HCT116 (cell line): ENCODE results near the gene CREB3L4. TPM values are rescaled to one million over a fixed set of nuclear protein-coding genes. Genes with fewer than 3 reads are reported as not detected.

Experiments used
- ATAC-seq: fragments of 200-7000 bp; cut with Tn5 transposase; 2 replicates; pipeline ENCODE4 v1.9.1; 2020; ENCODE audit warnings: mild to moderate bottlenecking, moderate library complexity
- BruUV-seq: library from RNA; stranded (reverse); fragments of 400-500 nt; replicated peaks from 2 replicates; lab custom pipeline; 2021; lab: Mats Ljungman, UMichigan
- CTCF ChIA-PET: fragments of 300-600 bp; sonication (Branson Sonifier 250); formaldehyde crosslinking; loops from one replicate; lab custom pipeline; 2021; ENCODE audit warnings: antibody characterized with exemption; lab: Charles Lee
- POLR2A ChIA-PET: fragments of 300-600, 350-600 bp; sonication (Branson Sonifier 250); formaldehyde crosslinking; loops from one replicate; lab custom pipeline; 2021; ENCODE audit warnings: antibody characterized with exemption; lab: Charles Lee
- RAD21 ChIA-PET, 2 experiments: fragments of 300-600 bp; sonication (Branson Sonifier 250); formaldehyde crosslinking; loops; one replicate each; lab custom pipeline; 2023; ENCODE audit warnings: low total read pairs in 2 of 2; ENCODE audit not compliant: uncharacterized antibody in 2 of 2, unreplicated experiment in 2 of 2, low non-redundant PET in 1 of 2; lab: Charles Lee
- DNase-seq: peaks from one replicate; pipeline ENCODE4 v3.0.0-alpha.2; 2010; ENCODE audit warnings: low read depth, low spot score
- H2AFZ ChIP-seq: fragments of 200-600 bp; shearing (Covaris generic), sonication (generic); 2 replicates; pipeline ENCODE4 v1.6.1; 2017; ENCODE audit warnings: low read depth, mixed run types, mixed read lengths, antibody characterized with exemption, low read length; ENCODE audit not compliant: poor library complexity, severe bottlenecking
- H3K27ac ChIP-seq: 2 replicates; pipeline ENCODE4 v1.5.1; 2012; ENCODE audit warnings: low read depth, low read length
- H3K27me3 ChIP-seq: fragments of 200-600 bp; sonication (generic); 2 replicates; pipeline ENCODE4 v1.6.1; 2016; ENCODE audit warnings: mixed run types, low read length, mixed read lengths; ENCODE audit not compliant: insufficient read depth
- H3K36me3 ChIP-seq, 2 experiments: fragments of 200-500 bp in 1 of 2; fragments of 200-600 bp in 1 of 2; sonication (Bioruptor generic) in 1 of 2; sonication (generic) in 1 of 2; 2 replicates each; pipeline versions ENCODE4 v1.5.1 to v1.6.1; 2014 to 2016; ENCODE audit warnings: low read length in 2 of 2, inconsistent platforms in 1 of 2, mixed read lengths in 1 of 2, mixed run types in 1 of 2; ENCODE audit not compliant: insufficient read depth in 2 of 2, control insufficient read depth in 1 of 2
- H3K4me1 ChIP-seq, 2 experiments: fragments of 200-600 bp in 1 of 2; sonication (generic) in 1 of 2; 2 replicates each; pipeline versions ENCODE4 v1.5.1 to v1.6.1; 2012 to 2017; ENCODE audit warnings: low read length in 2 of 2, inconsistent platforms in 1 of 2, mild to moderate bottlenecking in 1 of 2, mixed read lengths in 1 of 2, mixed run types in 1 of 2, moderate library complexity in 1 of 2; ENCODE audit not compliant: insufficient read depth in 2 of 2, control insufficient read depth in 1 of 2
- H3K4me2 ChIP-seq: fragments of 200-600 bp; sonication (generic); 2 replicates; pipeline ENCODE4 v1.6.1; 2017; ENCODE audit warnings: mixed run types, low read length, mixed read lengths
- H3K4me3 ChIP-seq, 2 experiments: fragments of 200-600 bp in 1 of 2; sonication (generic) in 1 of 2; replicated peaks in 1 of 2; 2 replicates each; pipeline ENCODE4 v1.5.1; 2011 to 2016; ENCODE audit warnings: low read length in 2 of 2, control low read depth in 1 of 2, low read depth in 1 of 2, mild to moderate bottlenecking in 1 of 2, mixed read lengths in 1 of 2, mixed run types in 1 of 2
- H3K79me2 ChIP-seq: fragments of 200-600 bp; sonication (generic); 2 replicates; pipeline ENCODE4 v1.6.1; 2017; ENCODE audit warnings: mild to moderate bottlenecking, mixed run types, low read length, moderate library complexity, mixed read lengths; ENCODE audit not compliant: insufficient read depth
- H3K9ac ChIP-seq: fragments of 200-600 bp; sonication (generic); 2 replicates; pipeline ENCODE4 v1.6.1; 2016; ENCODE audit warnings: low read length, mixed read lengths
- H3K9me2 ChIP-seq: fragments of 200-600 bp; sonication (generic), shearing (Covaris generic); 2 replicates; pipeline ENCODE4 v1.6.1; 2017; ENCODE audit warnings: mixed run types, mild to moderate bottlenecking, moderate library complexity; ENCODE audit not compliant: insufficient read depth
- H3K9me3 ChIP-seq, 2 experiments: fragments of 200-500 bp in 1 of 2; fragments of 200-600 bp in 1 of 2; sonication (Bioruptor generic) in 1 of 2; sonication (generic) in 1 of 2; 2 replicates each; pipeline ENCODE4 v1.6.1; 2014 to 2017; ENCODE audit warnings: low read length in 2 of 2, mixed read lengths in 2 of 2, inconsistent platforms in 1 of 2, low read depth in 1 of 2, mild to moderate bottlenecking in 1 of 2, mixed run types in 1 of 2, moderate library complexity in 1 of 2; ENCODE audit not compliant: control insufficient read depth in 1 of 2, insufficient read depth in 1 of 2
- H4K20me1 ChIP-seq: fragments of 200-600 bp; sonication (generic), shearing (Covaris generic); 2 replicates; pipeline ENCODE4 v1.6.1; 2017; ENCODE audit warnings: mixed run types, mild to moderate bottlenecking, moderate library complexity; ENCODE audit not compliant: insufficient read depth
- EZH2 ChIP-seq: fragments of 200-600 bp; sonication (generic); IDR thresholded peaks from 2 replicates; pipeline ENCODE4 v1.6.1; 2017; ENCODE audit warnings: antibody characterized with exemption, mixed run types
- EZH2phosphoT487 ChIP-seq: fragments of 200-600 bp; IDR thresholded peaks from 2 replicates; pipeline ENCODE4 v1.6.1; 2018; ENCODE audit warnings: antibody characterized with exemption, borderline replicate concordance
- RAD21 ChIP-seq: IDR thresholded peaks from 2 replicates; pipeline ENCODE4 v1.6.1; 2012; ENCODE audit warnings: low read depth, mild to moderate bottlenecking
- SIN3A ChIP-seq: IDR thresholded peaks from 2 replicates; pipeline ENCODE4 v1.6.1; 2012; ENCODE audit warnings: low read depth
- SRF ChIP-seq: IDR thresholded peaks from 2 replicates; pipeline ENCODE4 v1.6.1; 2012; ENCODE audit warnings: low read depth
- YY1 ChIP-seq: IDR thresholded peaks from 2 replicates; pipeline ENCODE4 v1.6.1; 2011; ENCODE audit warnings: low read length, low read depth, moderate library complexity, mild to moderate bottlenecking; ENCODE audit not compliant: insufficient replicate concordance; ENCODE audit errors: extremely low read depth
- ZFX ChIP-seq: fragments of 450-650 bp; IDR thresholded peaks from 2 replicates; pipeline ENCODE4 v1.6.1; 2017
- intact Hi-C: fragments of 100-400 bp; cut with micrococcal nuclease; formaldehyde crosslinking; loops from 2 replicates; pipeline ENCODE4 v1.10.0; 2022
- total RNA-seq: library from RNA; stranded (reverse); gene quantifications from one replicate; pipeline ENCODE4 v1.2.1, GENCODE V29; 2021; ENCODE audit not compliant: unreplicated experiment
- TF ChIP-seq, protein P1 (sequence below): IDR thresholded peaks from 2 replicates; pipeline ENCODE4 v1.6.1; 2012
- TF ChIP-seq, protein P2 (sequence below), 3 experiments: fragments of 200-600 bp in 1 of 3; sonication (generic) in 1 of 3; IDR thresholded peaks in 2 of 3; conservative IDR thresholded peaks in 1 of 3; 2 replicates each; pipeline ENCODE4 v1.5.1; 2012 to 2017; ENCODE audit warnings: low read depth in 2 of 3, low read length in 2 of 3, antibody characterized with exemption in 1 of 3, borderline replicate concordance in 1 of 3, control low read depth in 1 of 3, mild to moderate bottlenecking in 1 of 3, mixed read lengths in 1 of 3, mixed run types in 1 of 3, moderate library complexity in 1 of 3; ENCODE audit not compliant: insufficient read depth in 1 of 3
- TF ChIP-seq, protein P3 (sequence below): IDR thresholded peaks from 2 replicates; pipeline ENCODE4 v1.6.1; 2012; ENCODE audit warnings: low read depth

CREB3L4 gene
- total RNA-seq, 1 experiment from 2014 or later = 15.3 TPM

DNA sequence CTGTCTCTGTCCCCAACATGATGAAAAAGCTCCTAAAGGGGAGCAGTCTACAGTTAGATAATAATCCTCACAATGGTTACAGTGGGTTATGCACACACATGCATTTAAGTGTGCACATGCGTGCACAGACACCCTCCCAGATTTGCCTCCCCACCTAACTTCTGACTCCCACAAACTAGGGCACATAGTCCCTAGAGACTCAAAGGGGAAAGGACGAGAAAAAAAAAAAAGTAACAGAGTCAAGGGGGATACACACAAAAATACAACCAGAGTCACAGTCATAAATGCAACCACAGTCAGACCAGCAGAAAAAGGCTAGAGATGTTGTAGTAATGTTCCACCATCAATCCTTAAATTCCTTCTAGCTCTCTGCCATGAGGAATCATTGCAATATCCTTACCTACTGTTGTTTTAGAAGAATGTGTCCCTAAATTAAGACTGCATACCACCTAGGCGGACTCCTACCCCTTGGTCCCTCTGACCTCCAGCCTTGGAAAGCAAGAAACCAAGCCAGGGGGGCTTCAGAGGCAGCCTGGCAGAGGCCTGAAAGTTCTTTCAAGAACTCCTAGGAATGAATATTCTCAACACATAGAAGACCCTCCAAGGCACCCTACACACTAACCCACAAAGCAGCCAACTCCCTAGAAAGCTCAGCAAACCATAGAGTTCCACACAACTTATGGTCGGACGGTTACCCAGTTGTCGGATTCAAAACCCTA lies 10.5 kb upstream of the CREB3L4 start:
- ATAC-seq (no peak), DNase-seq (no peak)
- H2AFZ ChIP-seq = no peak overlapping the region
- intact Hi-C loops = no loop called here
- peak overlapping the region; percentile 94 for H3K27ac ChIP-seq
- peaks cover 65% of the 10 kb centered on the region for H3K79me2 ChIP-seq
- ChIA-PET CTCF (interaction anchor here (1.3 kb wide), 1 partner anchor 10 kb away, joined by 4 read pairs; the partner anchor contains the start of gene DENND4B), POLR2A (interaction anchor here (1.4 to 2.7 kb wide), 3 partner anchors 11 to 33 kb away, joined by 3 to 7 read pairs (median 5); partner anchors contain the start of genes CREB3L4 and RPS27), RAD21 (no interaction called here)
- H3K36me3 ChIP-seq = peaks cover 11 to 21% of the 10 kb centered on the region in 2 experiments; a peak in 3 of 4 replicates
- no peaks in the 10 kb centered on the region for H3K27me3 ChIP-seq
- TF ChIP-seq, protein P1, sequence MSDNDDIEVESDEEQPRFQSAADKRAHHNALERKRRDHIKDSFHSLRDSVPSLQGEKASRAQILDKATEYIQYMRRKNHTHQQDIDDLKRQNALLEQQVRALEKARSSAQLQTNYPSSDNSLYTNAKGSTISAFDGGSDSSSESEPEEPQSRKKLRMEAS = no peak
- TF ChIP-seq EZH2 = no peak
- no peak for TF ChIP-seq ZFX
- TF ChIP-seq YY1 = no peak
- TF ChIP-seq, protein P2, sequence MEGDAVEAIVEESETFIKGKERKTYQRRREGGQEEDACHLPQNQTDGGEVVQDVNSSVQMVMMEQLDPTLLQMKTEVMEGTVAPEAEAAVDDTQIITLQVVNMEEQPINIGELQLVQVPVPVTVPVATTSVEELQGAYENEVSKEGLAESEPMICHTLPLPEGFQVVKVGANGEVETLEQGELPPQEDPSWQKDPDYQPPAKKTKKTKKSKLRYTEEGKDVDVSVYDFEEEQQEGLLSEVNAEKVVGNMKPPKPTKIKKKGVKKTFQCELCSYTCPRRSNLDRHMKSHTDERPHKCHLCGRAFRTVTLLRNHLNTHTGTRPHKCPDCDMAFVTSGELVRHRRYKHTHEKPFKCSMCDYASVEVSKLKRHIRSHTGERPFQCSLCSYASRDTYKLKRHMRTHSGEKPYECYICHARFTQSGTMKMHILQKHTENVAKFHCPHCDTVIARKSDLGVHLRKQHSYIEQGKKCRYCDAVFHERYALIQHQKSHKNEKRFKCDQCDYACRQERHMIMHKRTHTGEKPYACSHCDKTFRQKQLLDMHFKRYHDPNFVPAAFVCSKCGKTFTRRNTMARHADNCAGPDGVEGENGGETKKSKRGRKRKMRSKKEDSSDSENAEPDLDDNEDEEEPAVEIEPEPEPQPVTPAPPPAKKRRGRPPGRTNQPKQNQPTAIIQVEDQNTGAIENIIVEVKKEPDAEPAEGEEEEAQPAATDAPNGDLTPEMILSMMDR (IDR thresholded peaks at IDR 0.05 in 2 of 3, conservative IDR thresholded peaks at IDR 0.05 in 1 of 3; ENCODE audit: borderline replicate concordance in 1 of 3, insufficient read depth in 1 of 3, low read depth in 2 of 3, low read length in 2 of 3) = no peak
- TF ChIP-seq RAD21 = no peak
- TF ChIP-seq, protein P3, sequence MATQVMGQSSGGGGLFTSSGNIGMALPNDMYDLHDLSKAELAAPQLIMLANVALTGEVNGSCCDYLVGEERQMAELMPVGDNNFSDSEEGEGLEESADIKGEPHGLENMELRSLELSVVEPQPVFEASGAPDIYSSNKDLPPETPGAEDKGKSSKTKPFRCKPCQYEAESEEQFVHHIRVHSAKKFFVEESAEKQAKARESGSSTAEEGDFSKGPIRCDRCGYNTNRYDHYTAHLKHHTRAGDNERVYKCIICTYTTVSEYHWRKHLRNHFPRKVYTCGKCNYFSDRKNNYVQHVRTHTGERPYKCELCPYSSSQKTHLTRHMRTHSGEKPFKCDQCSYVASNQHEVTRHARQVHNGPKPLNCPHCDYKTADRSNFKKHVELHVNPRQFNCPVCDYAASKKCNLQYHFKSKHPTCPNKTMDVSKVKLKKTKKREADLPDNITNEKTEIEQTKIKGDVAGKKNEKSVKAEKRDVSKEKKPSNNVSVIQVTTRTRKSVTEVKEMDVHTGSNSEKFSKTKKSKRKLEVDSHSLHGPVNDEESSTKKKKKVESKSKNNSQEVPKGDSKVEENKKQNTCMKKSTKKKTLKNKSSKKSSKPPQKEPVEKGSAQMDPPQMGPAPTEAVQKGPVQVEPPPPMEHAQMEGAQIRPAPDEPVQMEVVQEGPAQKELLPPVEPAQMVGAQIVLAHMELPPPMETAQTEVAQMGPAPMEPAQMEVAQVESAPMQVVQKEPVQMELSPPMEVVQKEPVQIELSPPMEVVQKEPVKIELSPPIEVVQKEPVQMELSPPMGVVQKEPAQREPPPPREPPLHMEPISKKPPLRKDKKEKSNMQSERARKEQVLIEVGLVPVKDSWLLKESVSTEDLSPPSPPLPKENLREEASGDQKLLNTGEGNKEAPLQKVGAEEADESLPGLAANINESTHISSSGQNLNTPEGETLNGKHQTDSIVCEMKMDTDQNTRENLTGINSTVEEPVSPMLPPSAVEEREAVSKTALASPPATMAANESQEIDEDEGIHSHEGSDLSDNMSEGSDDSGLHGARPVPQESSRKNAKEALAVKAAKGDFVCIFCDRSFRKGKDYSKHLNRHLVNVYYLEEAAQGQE = no peak
- TF ChIP-seq SRF = no peak
- no peak for TF ChIP-seq EZH2phosphoT487
- no peak for TF ChIP-seq SIN3A
- H4K20me1 ChIP-seq = no peaks in the 10 kb centered on the region
- H3K4me3 ChIP-seq = peak overlapping the region; percentile 64 to 88
- peak overlapping the region; percentile 81 for H3K9ac ChIP-seq
- H3K4me2 ChIP-seq = peak overlapping the region; percentile 87
- no peaks in the 10 kb centered on the region for H3K9me3 ChIP-seq
- H3K9me2 ChIP-seq = no peaks in the 10 kb centered on the region
- no TSS peak for BruUV-seq
- H3K4me1 ChIP-seq = peaks cover 7 to 25% of the 10 kb centered on the region in 2 experiments; a peak in 3 of 4 replicates
